GM21786 (cell line): Measurements from ENCODE around the gene NXF1.
"Not testable (repeated sequence)": the region's sequence is repeated elsewhere in the genome, so short reads cannot be mapped to it uniquely, and the experiment has no call there.

Source experiments
- ATAC-seq: cut with Tn5 transposase; IDR thresholded peaks from one replicate; pipeline ENCODE4 v1.9.1; 2021; ENCODE audit not compliant: unreplicated experiment

Gene NXF1

GRCh38 chr11:62832336-62833234, 27.3 kb upstream of the NXF1 start, which contains the start of gene TEX54:
Gene TEX54, minus strand, starts transcription at chr11:62832841.
- no peak for ATAC-seq

- ATAC-seq, result peak; percentile 89
Measured at GRCh38 chr11:62831520-62832335, 26.5 kb upstream of the NXF1 start, which contains the start of gene STX5. Gene STX5, minus strand, starts transcription at chr11:62832051. Its CDS starts 808 bp downstream, at chr11:62831243.

GRCh38 chr11:62830904-62831519, 25.8 kb upstream of the NXF1 start:
- peak; percentile 3 for ATAC-seq

- not testable (repeated sequence) for ATAC-seq
Measured at GRCh38 chr11:62828130-62828529, 22.9 kb upstream of the NXF1 start.

- no peak for ATAC-seq
Measured at GRCh38 chr11:62823677-62824076, 18.4 kb upstream of the NXF1 start.

- ATAC-seq, result no peak
Measured at GRCh38 chr11:62817129-62817528, 11.9 kb upstream of the NXF1 start.

GRCh38 chr11:62816557-62816956, 11.3 kb upstream of the NXF1 start:
- no peak for ATAC-seq

GRCh38 chr11:62811659-62812058, 6.4 kb upstream of the NXF1 start:
- no peak for ATAC-seq

GRCh38 chr11:62810748-62811147, 5.5 kb upstream of the NXF1 start:
- no peak for ATAC-seq

GRCh38 chr11:62806611-62807121, 1.4 kb upstream of the NXF1 start:
- ATAC-seq, result no peak

GRCh38 chr11:62805961-62806441, 761 bp upstream of the NXF1 start:
- ATAC-seq, result no peak

- no peak for ATAC-seq
Measured at GRCh38 chr11:62804310-62805075, 747 bp downstream of the NXF1 start.

GRCh38 chr11:62801071-62801470, 4.2 kb downstream of the NXF1 start:
- no peak for ATAC-seq

GRCh38 chr11:62799486-62799885, 5.8 kb downstream of the NXF1 start:
- no peak for ATAC-seq

GRCh38 chr11:62796281-62796680, 9.0 kb downstream of the NXF1 start:
- ATAC-seq, result no peak

GRCh38 chr11:62794201-62794775, 11.0 kb downstream of the NXF1 start:
- ATAC-seq, result no peak

- ATAC-seq, result peak; percentile 3
Measured at GRCh38 chr11:62792202-62792575, 13.1 kb downstream of the NXF1 start.

GRCh38 chr11:62791501-62792201, 13.6 kb downstream of the NXF1 start, which contains the start of gene TMEM223:
Gene TMEM223, minus strand, starts transcription at chr11:62792006. Its CDS starts 12 bp downstream, at chr11:62791994.
- ATAC-seq, result peak; percentile 68

GRCh38 chr11:62789576-62789975, 15.7 kb downstream of the NXF1 start:
- ATAC-seq, result no peak
